GM12891 (cell line): ENCODE results near the gene EPB41L5.

Source experiments
- PAX5 ChIP-seq: IDR thresholded peaks from 2 replicates; pipeline ENCODE4 v1.6.1; 2011; ENCODE audit warnings: low read length, moderate library complexity, mild to moderate bottlenecking; ENCODE audit not compliant: insufficient read depth, severe bottlenecking
- POLR2AphosphoS5 ChIP-seq: IDR thresholded peaks from 2 replicates; pipeline ENCODE4 v1.6.1; 2011; ENCODE audit warnings: low read depth, low read length, control low read depth
- TAF1 ChIP-seq: IDR thresholded peaks from 2 replicates; pipeline ENCODE4 v1.6.1; 2011; ENCODE audit warnings: low read depth, low read length, control low read depth

- no peak for TF ChIP-seq TAF1
- no peak for TF ChIP-seq POLR2AphosphoS5
- TF ChIP-seq PAX5 = no peak
Measured at GRCh38 chr2:120134263-120134662, 121.4 kb downstream of the EPB41L5 start.
